Measurements from ENCODE around the gene ZDHHC22. TPM values are rescaled to one million over a fixed set of nuclear protein-coding genes. Genes with fewer than 3 reads are reported as not detected.
"Not testable (repeated sequence)": the region's sequence is repeated elsewhere in the genome, so short reads cannot be mapped to it uniquely, and the experiment has no call there.

ZDHHC22 gene
- total RNA-seq, 1 donor from 2014 or later = not detected

DNA sequence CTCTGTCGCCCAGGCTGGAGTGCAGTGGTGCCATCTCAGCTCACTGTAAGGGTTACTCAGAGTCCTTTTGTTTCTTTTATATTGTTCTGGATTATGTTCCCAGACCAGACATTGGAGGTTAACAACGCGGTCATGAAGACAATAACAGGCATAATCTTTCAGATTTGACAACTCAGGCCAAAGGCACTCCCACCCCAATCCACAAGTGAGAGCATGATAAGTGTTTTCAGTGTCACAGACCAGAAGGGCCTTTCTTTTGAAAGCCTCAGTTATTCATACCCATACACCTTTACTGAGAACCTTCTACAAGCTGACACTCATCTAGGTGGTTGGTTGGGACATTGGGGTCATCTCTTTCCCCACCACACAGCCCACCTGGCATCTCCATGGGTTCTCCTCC is 37.1 kb upstream of the ZDHHC22 start:
- ATAC-seq = no peak
- TF ChIP-seq, protein P1, sequence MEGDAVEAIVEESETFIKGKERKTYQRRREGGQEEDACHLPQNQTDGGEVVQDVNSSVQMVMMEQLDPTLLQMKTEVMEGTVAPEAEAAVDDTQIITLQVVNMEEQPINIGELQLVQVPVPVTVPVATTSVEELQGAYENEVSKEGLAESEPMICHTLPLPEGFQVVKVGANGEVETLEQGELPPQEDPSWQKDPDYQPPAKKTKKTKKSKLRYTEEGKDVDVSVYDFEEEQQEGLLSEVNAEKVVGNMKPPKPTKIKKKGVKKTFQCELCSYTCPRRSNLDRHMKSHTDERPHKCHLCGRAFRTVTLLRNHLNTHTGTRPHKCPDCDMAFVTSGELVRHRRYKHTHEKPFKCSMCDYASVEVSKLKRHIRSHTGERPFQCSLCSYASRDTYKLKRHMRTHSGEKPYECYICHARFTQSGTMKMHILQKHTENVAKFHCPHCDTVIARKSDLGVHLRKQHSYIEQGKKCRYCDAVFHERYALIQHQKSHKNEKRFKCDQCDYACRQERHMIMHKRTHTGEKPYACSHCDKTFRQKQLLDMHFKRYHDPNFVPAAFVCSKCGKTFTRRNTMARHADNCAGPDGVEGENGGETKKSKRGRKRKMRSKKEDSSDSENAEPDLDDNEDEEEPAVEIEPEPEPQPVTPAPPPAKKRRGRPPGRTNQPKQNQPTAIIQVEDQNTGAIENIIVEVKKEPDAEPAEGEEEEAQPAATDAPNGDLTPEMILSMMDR (IDR thresholded peaks at IDR 0.05) = no peak
- H3K27me3 ChIP-seq = peaks cover 42% of the 10 kb centered on the region
- no peak overlapping the region for H3K27ac ChIP-seq
- H3K36me3 ChIP-seq = no peaks in the 10 kb centered on the region
- no peak for DNase-seq
- no peaks in the 10 kb centered on the region for H3K4me1 ChIP-seq
- intact Hi-C loops (cut with DNase I) = no loop called here
- no peak overlapping the region for H3K4me3 ChIP-seq
- H3K9me3 ChIP-seq = no peaks in the 10 kb centered on the region

GRCh38 chr14:77177702-77178101 is 36.1 kb upstream of the ZDHHC22 start:
- H3K27me3 ChIP-seq = peaks cover 32% of the 10 kb centered on the region
- H3K4me3 ChIP-seq = no peak overlapping the region
- intact Hi-C loops (cut with DNase I) = no loop called here
- TF ChIP-seq, protein P1 (IDR thresholded peaks at IDR 0.05) = no peak
- no peak for ATAC-seq
- H3K9me3 ChIP-seq = no peaks in the 10 kb centered on the region
- no peak for DNase-seq
- H3K27ac ChIP-seq = no peak overlapping the region
- H3K4me1 ChIP-seq = no peaks in the 10 kb centered on the region
- H3K36me3 ChIP-seq = no peaks in the 10 kb centered on the region

- no peaks in the 10 kb centered on the region for H3K4me1 ChIP-seq
- intact Hi-C loops (cut with DNase I) = no loop called here
- H3K4me3 ChIP-seq = no peak overlapping the region
- H3K27ac ChIP-seq = no peak overlapping the region
- TF ChIP-seq, protein P1 (IDR thresholded peaks at IDR 0.05) = no peak
- H3K9me3 ChIP-seq = no peaks in the 10 kb centered on the region
- peaks cover 14% of the 10 kb centered on the region for H3K27me3 ChIP-seq
- DNase-seq = no peak
- no peaks in the 10 kb centered on the region for H3K36me3 ChIP-seq
- no peak for ATAC-seq
Observed at GRCh38 chr14:77175843-77176242, 34.3 kb upstream of the ZDHHC22 start.

DNA sequence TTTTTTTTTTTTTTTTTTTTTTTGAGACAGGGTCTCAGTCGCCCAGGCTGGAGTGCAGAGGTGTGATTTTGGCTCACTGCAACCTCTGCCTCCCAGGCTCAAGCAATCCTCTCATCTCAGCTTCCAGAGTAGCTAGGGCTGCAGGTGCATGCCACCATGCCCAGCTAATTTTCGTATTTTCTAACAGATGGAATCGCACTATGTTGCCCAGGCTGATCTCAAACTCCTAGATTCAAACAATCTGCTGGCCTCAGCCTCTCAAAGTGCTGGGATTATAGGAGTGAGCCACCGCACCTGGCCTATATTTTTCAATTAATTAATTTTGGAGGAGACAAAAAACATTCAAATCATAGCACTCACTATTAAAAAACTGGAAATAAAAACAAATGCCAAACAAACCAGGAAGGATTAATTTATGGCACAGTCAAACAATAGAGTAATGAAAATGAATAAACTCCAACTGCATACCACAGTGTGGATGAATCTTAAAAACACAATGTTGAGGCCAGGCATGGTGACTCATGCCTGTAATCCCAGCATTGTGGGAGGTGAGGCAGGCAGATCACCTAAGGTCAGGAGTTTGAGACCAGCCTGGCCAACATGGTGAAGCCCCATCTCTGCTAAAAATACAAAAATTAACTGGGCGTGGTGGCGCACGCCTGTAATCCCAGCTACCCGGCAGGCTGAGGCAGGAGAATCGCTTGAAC is 32.5 kb upstream of the ZDHHC22 start:
- not testable (repeated sequence) for H3K9me3 ChIP-seq, ATAC-seq

GRCh38 chr14:77172916-77173315 is 31.3 kb upstream of the ZDHHC22 start:
- Histone ChIP-seq H3K27ac (no peak overlapping the region), H3K4me1 (no peaks in the 10 kb centered on the region), H3K9me3 (peaks cover 5% of the 10 kb centered on the region), H3K27me3 (no peaks in the 10 kb centered on the region), H3K4me3 (no peak overlapping the region), H3K36me3 (no peaks in the 10 kb centered on the region)
- TF ChIP-seq, protein P1 (IDR thresholded peaks at IDR 0.05) = no peak
- intact Hi-C loops (cut with DNase I) = no loop called here
- ATAC-seq = no peak
- no peak for DNase-seq

More for the DNA sequence above, 32.5 kb upstream of the ZDHHC22 start:
- H3K4me1 ChIP-seq; H3K27ac ChIP-seq; H3K27me3 ChIP-seq; H3K36me3 ChIP-seq; H3K4me3 ChIP-seq; DNase-seq; intact Hi-C loops (cut with DNase I): not testable (repeated sequence)

DNA sequence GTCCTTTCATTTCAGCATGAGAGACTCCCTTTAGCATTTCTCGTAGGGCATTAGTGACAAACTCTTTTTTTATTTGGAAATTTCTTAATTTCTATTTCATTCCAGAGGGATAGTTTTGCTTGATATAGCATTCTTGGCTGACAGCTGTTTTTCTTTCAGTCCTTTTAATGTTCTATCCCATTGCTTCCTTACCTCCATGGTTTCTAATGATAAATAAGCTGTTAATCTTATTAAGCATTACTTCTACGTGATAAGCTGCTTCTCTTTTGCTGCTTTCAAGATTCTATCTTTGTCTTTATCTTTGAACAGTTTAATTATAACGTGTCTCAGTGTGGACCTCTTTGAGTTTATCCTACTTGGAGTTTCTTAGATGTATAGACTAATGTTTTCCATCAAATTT is 28.5 kb upstream of the ZDHHC22 start:
- no peak for ATAC-seq
- intact Hi-C loops (cut with DNase I) = no loop called here

More for the DNA sequence above, 28.5 kb upstream of the ZDHHC22 start:
- no peaks in the 10 kb centered on the region for H3K4me1 ChIP-seq
- H3K4me3 ChIP-seq = no peak overlapping the region
- TF ChIP-seq, protein P1 (IDR thresholded peaks at IDR 0.05) = no peak
- H3K27ac ChIP-seq = no peak overlapping the region
- no peak for DNase-seq
- H3K9me3 ChIP-seq = peaks cover 5% of the 10 kb centered on the region
- H3K36me3 ChIP-seq = no peaks in the 10 kb centered on the region
- no peaks in the 10 kb centered on the region for H3K27me3 ChIP-seq
